GM18519 (cell line): ENCODE measurements around the gene HBZ.
"Not testable (repeated sequence)": the region's sequence is repeated elsewhere in the genome, so short reads cannot be mapped to it uniquely, and the experiment has no call there.

Experiments
- ATAC-seq: cut with Tn5 transposase; IDR thresholded peaks from one replicate; pipeline ENCODE4 v1.9.1; 2021; ENCODE audit warnings: mild to moderate bottlenecking, moderate library complexity; ENCODE audit not compliant: unreplicated experiment, low FRiP score

HBZ gene

GRCh38 chr16:163696-164095 is 11.3 kb downstream of the HBZ start:
- ATAC-seq, result not testable (repeated sequence)

GRCh38 chr16:164134-164823 is 11.8 kb downstream of the HBZ start:
- not testable (repeated sequence) for ATAC-seq

GRCh38 chr16:164827-165538 is 12.5 kb downstream of the HBZ start:
- no peak for ATAC-seq

GRCh38 chr16:165539-166374 is 13.3 kb downstream of the HBZ start, which contains the start of gene HBM:
Gene HBM (plus strand): TSS chr16:165978. CDS start chr16:165998, 20 bp downstream.
- ATAC-seq, result no peak

- no peak for ATAC-seq
Observed at GRCh38 chr16:166375-167121, 14.1 kb downstream of the HBZ start.

- ATAC-seq, result no peak
Observed at GRCh38 chr16:167122-167690, 14.8 kb downstream of the HBZ start.

- ATAC-seq, result no peak
Observed at GRCh38 chr16:168424-168823, 16.0 kb downstream of the HBZ start.

GRCh38 chr16:169014-169413 is 16.6 kb downstream of the HBZ start:
- ATAC-seq, result no peak

- ATAC-seq, result not testable (repeated sequence)
Observed at GRCh38 chr16:170088-170507, 17.7 kb downstream of the HBZ start.

- ATAC-seq, result no peak
Observed at GRCh38 chr16:170788-171187, 18.3 kb downstream of the HBZ start.

GRCh38 chr16:172374-172941 is 20.0 kb downstream of the HBZ start, which contains the start of gene HBA2:
Gene HBA2 (plus strand): TSS chr16:172876. CDS start chr16:172913, 37 bp downstream.
- not testable (repeated sequence) for ATAC-seq

- ATAC-seq, result not testable (repeated sequence)
Observed at GRCh38 chr16:173211-173854, 20.9 kb downstream of the HBZ start.

- ATAC-seq, result not testable (repeated sequence)
Observed at GRCh38 chr16:173928-174769, 21.7 kb downstream of the HBZ start.

- no peak for ATAC-seq
Observed at GRCh38 chr16:175011-175949, 22.8 kb downstream of the HBZ start.

- ATAC-seq, result not testable (repeated sequence)
Observed at GRCh38 chr16:176006-176405, 23.6 kb downstream of the HBZ start.

- ATAC-seq, result not testable (repeated sequence)
Observed at GRCh38 chr16:176477-177382, 24.3 kb downstream of the HBZ start, which contains the start of gene HBA1. Gene HBA1 (plus strand): TSS chr16:176680. CDS start chr16:176717, 37 bp downstream.
